Stimulated activated CD4-positive, alpha-beta T cell treated with anti-CD3 and anti-CD28 coated beads, Interleukin-1b, Interleukin-23, amount 100 ng/mL, for 4 hours (primary cell): ENCODE results near the gene HIGD1C.
"Not testable (repeated sequence)": the region's sequence is repeated elsewhere in the genome, so short reads cannot be mapped to it uniquely, and the experiment has no call there.

Source experiments
- DNase-seq, 2 donors: peaks; one replicate each; pipeline ENCODE4 v3.0.0-alpha.2; 2020; ENCODE audit warnings: low read depth in 2 of 2

Gene HIGD1C

DNA sequence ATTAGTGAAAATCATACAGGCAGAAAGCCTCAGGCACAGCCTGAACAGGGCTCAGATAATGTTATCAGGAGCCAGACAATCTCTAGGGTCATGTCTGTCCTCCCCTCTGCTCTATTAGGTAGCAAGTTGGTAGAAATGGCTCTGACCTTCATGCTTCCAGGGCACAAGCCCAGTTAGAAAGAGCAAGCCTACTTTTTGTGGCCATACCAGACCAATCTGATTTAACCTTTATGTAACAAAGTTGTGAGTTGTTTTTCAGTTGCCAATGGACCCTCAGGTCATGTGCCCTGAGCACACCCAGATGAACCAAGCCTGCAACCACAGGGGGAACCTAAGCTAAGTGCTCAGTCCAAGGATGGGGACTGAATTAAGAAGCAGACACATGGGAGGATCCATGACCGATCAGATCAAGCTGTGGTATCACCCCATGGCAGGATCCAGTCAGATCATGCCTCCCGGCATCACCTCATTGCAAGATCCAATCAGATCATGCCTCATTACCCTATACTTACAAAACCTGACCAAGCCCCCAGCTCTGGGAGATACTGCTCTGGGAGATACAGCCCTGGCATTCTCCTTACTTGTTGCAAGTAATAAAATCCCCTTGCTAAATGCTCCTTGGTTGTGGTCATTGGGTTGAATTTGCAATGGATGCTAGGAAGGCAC lies 18.8 kb upstream of the HIGD1C start:
- no peak for DNase-seq

DNA sequence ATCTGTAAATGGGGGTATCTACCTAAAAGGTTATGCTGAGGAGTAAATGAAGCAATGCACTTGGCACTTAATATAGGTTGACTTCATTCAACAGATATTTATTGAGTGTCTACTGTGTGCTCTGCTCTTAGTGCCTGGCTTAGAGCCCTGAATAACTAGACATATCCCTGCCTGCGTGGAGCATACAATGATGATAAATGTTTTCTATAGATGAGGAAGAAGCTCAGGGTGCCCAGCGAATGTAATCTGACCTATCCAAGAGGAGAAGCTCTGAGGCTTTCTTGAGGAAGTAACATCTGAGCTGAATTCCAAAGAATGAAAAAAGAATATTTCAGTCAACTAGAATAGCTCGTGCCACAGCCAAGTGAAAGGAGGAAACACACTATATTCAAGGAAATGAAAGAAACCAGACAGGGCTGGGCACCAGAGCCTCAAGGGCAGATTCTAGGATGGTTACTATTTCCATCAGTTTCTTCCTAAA lies 17.9 kb upstream of the HIGD1C start:
- no peak for DNase-seq

DNA sequence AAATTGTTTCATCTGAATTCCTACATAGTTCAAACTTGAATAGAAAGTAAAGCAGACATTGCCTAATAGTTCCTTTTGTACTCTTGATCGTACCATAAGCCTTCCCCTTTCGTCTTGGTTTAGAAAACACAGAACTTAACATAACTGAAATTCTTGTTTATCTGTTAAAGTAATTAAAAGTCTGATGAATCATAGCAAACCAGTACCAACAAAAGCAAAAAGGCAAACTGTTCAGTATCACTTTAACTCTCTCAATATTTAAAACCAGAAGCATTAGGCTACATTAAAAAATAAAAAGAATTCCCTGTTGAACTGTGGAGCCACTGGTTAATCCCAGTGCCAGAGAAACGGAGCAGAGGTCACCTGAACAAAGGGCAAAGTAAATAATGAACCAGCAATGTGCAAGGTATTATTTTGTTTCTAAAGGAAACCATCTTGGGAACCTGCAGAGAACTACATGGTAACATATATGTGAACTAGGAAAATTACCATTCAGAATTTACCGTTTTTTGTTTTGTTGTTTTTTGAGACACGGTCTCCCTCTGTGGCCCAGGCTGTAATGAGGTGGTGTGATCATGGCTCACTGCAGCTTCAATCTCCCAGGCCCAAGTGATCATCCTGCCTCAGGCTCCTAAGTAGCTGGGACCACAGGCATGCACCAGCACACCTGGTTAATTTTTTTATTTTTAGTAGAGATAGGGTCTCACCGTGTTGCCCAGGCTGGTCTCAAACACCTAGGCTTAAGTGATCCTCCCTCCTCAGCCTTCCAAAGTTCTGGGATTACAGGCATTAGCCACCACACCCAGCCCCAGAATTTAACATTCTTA lies 17.1 kb upstream of the HIGD1C start:
- DNase-seq, result no peak

GRCh38 chr12:50936821-50937530 lies 15.4 kb upstream of the HIGD1C start:
- DNase-seq, result no peak

DNA sequence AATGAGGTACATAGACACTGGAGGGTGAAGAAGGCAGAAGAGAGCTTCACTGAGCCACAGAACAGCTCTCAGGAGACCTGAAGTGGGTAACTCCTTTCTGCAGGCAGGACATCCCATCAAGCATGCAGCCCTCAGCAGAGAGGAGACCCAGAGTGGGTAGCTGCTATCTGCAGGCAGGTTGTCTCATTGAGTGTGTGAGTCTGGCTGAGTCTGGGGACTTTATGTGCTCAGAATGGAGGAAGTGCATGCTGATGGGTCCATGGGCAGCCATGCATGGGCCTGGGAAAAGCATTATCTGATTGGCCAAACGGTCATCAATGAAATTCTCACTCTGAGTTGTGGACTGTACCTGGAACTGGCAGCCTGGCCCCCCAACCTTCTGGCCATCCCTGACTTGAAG lies 14.7 kb upstream of the HIGD1C start:
- no peak for DNase-seq

DNA sequence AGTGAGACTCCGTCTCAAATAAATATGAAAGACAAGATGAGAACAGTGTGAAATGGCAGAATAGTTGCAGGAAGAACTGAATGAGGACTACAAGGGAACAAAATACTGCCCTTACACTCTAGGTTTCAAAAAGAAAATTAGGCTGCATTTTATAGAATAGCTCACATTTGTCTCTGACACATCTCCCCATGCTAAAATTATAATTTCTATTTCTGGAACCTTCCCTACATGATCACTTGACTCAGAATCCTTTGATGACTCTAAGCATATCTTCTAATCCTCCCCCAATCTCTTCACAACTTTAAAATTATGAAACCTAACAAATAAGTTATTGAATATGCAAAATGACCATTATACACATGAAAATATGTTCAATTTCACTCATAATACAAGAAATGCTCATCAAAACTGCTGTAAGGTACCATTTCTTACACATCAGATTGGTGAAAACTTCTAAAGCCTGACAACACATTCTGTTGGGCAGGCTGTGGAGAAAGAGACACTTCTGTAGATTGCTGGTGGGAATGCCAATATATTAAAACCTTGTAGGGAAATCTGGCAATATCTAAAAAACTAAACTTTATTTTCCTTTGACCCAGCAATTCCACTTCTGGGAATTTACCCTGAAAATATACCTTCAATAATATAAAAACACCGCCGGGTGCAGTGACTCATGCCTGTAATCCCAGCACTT lies 4.3 kb upstream of the HIGD1C start:
- no peak for DNase-seq

DNA sequence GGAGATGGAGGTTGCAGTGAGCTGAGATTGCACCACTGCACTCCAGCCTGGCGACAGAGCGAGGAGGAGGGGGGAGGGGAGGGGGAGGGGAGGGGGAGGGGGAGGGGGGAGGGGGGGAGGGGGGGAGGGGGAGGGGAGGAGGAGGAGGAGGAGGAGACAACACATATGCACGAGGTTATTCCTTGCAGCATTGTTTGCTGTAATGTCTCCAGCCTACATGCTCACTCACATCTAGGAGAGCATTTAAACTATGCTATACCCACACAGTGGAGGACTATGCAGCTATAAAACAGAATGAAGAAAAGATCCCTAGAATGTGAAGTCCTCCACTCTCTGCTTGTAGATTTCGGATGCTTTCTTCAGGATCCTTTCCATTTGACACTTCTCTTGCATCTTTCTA lies 3.5 kb upstream of the HIGD1C start:
- DNase-seq, result no peak

DNA sequence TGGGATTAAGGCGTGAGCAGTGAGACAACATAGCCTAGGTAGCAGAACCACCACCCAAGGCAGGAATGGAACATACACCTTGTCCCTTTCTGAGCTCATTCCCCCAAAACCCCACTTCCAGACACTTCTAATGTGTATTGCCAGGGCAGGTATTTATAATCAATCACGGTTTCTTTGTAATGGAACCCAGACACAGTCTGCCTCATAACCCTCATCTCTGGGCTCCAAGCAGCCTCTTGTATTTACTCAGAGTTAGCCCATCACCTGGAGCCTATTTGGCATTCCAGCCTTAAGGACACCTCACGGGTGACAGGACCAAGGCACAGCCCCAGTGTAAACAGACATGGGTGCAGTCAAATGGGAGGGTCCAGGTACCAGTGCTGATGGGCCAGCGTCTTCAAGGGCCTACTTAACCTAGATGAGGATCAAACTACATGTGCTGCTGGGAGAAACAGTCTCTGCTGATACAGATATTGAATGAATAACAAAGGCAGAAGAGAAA lies 2.5 kb upstream of the HIGD1C start:
- DNase-seq, result no peak

GRCh38 chr12:50951112-50951511 lies 1.2 kb upstream of the HIGD1C start:
- no peak for DNase-seq

- DNase-seq, result no peak
Measured at GRCh38 chr12:50953047-50953446, 703 bp downstream of the HIGD1C start.

DNA sequence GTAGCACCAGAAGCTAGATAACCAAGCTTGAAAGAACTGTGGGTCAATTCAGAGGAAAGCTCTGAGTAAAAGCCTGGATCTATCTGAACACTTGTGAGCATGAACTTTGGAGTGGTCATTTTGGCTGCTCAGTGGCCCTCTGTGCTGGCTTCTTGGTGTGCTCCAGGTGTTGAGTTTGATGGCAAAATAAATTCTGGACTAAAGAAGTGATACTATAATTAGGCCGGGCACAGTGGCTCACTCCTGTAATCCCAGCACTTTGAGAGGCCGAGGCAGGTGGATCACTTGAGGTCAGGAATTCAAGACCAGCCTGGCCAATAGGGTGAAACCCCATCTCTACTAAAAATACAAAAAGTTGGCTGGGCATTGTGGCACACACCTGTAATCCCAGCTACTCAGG lies 2.4 kb downstream of the HIGD1C start:
- not testable (repeated sequence) for DNase-seq

DNA sequence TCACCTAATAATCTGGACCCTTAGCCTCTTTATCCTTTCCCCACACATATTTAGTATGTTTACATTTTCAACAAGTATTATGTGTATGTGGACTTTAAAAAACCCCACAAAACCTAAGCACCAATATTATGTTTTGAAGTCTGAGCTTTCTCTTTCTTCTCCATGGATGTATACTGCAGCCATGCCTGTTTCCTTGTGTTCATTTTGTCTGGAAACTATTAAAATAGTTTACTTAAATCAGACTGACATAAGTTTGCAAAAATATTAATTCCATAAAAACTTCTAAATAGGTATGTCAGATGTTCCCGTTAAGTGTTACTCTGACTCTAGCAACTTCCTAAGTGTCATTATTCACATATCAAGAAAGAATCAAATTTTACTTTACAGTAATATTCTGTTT lies 2.9 kb downstream of the HIGD1C start:
- no peak for DNase-seq

- no peak for DNase-seq
Measured at GRCh38 chr12:50955697-50956096, 3.4 kb downstream of the HIGD1C start.

GRCh38 chr12:50960130-50960529 lies 7.8 kb downstream of the HIGD1C start:
- no peak for DNase-seq

- DNase-seq, result no peak
Measured at GRCh38 chr12:50961708-50962107, 9.4 kb downstream of the HIGD1C start.

DNA sequence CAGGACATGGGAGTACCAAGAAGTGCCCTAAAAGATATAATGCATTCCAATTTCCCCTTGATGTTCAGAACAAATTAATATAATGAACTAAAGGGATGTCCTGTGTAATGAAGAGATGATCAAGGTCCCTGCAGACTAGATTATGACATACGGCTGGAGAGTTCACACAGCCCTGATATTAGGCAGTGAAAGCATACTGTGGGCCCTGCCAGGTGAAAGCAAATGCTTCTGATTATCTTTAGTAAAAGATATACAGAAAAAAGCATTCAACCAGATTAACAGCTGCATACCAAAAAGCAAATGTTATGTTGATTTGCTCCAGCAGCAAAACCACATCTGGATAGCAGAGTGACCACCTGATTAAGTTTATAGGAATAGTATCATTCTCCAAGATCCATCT lies 12.1 kb downstream of the HIGD1C start:
- DNase-seq, result no peak

GRCh38 chr12:50971946-50972345 lies 19.6 kb downstream of the HIGD1C start:
- no peak for DNase-seq

GRCh38 chr12:50979369-50980052 lies 27.2 kb downstream of the HIGD1C start:
- DNase-seq, result no peak

- DNase-seq, result no peak
Measured at GRCh38 chr12:50980545-50980944, 28.2 kb downstream of the HIGD1C start.

GRCh38 chr12:50981319-50982239 lies 29.2 kb downstream of the HIGD1C start:
- DNase-seq, result no peak
